HL-60 (cell line): ENCODE results near the gene CAB39L.

Experiments
- GABPA ChIP-seq: IDR thresholded peaks from 2 replicates; pipeline ENCODE4 v1.6.1; 2012; ENCODE audit warnings: low read depth
- POLR2AphosphoS5 ChIP-seq: IDR thresholded peaks from 2 replicates; pipeline ENCODE4 v1.6.1; 2012; ENCODE audit warnings: low read depth
- SPI1 ChIP-seq: IDR thresholded peaks from 2 replicates; pipeline ENCODE4 v1.6.1; 2012; ENCODE audit warnings: low read depth, mild to moderate bottlenecking, borderline replicate concordance
- TF ChIP-seq, protein P1 (sequence below): IDR thresholded peaks from one replicate; pipeline ENCODE4 v1.5.1; 2011; ENCODE audit warnings: low read length, control low read depth, inconsistent platforms; ENCODE audit not compliant: insufficient read depth
- TF ChIP-seq, protein P2 (sequence below): IDR thresholded peaks from 2 replicates; pipeline ENCODE4 v1.6.1; 2012; ENCODE audit warnings: low read depth; ENCODE audit not compliant: insufficient replicate concordance

DNA sequence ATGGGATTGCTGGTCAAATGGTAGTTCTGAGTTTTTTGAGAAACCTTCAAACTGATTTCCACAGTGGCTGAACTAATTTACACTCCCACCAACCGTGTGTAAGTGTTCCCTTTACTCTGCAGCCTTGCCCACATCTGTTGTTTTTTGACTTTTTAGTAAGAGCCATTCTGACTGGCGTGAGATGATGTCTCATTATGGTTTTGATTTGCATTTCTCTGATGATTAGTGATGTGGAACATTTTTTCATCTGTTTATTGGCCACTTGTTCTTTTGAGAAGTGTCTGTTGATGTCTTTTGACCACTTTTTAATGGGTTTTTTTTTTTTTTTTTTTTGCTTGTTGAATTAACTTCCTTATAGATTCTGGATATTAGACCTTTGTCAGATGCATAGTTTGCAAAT lies 4.3 kb downstream of the CAB39L start:
- TF ChIP-seq, protein P1, sequence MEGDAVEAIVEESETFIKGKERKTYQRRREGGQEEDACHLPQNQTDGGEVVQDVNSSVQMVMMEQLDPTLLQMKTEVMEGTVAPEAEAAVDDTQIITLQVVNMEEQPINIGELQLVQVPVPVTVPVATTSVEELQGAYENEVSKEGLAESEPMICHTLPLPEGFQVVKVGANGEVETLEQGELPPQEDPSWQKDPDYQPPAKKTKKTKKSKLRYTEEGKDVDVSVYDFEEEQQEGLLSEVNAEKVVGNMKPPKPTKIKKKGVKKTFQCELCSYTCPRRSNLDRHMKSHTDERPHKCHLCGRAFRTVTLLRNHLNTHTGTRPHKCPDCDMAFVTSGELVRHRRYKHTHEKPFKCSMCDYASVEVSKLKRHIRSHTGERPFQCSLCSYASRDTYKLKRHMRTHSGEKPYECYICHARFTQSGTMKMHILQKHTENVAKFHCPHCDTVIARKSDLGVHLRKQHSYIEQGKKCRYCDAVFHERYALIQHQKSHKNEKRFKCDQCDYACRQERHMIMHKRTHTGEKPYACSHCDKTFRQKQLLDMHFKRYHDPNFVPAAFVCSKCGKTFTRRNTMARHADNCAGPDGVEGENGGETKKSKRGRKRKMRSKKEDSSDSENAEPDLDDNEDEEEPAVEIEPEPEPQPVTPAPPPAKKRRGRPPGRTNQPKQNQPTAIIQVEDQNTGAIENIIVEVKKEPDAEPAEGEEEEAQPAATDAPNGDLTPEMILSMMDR: no peak
- TF ChIP-seq POLR2AphosphoS5 (no peak), GABPA (no peak), SPI1 (no peak)
- TF ChIP-seq, protein P2, sequence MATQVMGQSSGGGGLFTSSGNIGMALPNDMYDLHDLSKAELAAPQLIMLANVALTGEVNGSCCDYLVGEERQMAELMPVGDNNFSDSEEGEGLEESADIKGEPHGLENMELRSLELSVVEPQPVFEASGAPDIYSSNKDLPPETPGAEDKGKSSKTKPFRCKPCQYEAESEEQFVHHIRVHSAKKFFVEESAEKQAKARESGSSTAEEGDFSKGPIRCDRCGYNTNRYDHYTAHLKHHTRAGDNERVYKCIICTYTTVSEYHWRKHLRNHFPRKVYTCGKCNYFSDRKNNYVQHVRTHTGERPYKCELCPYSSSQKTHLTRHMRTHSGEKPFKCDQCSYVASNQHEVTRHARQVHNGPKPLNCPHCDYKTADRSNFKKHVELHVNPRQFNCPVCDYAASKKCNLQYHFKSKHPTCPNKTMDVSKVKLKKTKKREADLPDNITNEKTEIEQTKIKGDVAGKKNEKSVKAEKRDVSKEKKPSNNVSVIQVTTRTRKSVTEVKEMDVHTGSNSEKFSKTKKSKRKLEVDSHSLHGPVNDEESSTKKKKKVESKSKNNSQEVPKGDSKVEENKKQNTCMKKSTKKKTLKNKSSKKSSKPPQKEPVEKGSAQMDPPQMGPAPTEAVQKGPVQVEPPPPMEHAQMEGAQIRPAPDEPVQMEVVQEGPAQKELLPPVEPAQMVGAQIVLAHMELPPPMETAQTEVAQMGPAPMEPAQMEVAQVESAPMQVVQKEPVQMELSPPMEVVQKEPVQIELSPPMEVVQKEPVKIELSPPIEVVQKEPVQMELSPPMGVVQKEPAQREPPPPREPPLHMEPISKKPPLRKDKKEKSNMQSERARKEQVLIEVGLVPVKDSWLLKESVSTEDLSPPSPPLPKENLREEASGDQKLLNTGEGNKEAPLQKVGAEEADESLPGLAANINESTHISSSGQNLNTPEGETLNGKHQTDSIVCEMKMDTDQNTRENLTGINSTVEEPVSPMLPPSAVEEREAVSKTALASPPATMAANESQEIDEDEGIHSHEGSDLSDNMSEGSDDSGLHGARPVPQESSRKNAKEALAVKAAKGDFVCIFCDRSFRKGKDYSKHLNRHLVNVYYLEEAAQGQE: no peak
